Uterus (tissue), 2 donors: ENCODE data around the gene MAP6D1.
"Not testable (repeated sequence)": the region's sequence is repeated elsewhere in the genome, so short reads cannot be mapped to it uniquely, and the experiment has no call there.

Source experiments
- POLR2A ChIP-seq, 2 donors: fragments of 450-650 bp; IDR thresholded peaks; one replicate each; pipeline ENCODE4 v1.6.1; 2016; ENCODE audit warnings: antibody characterized with exemption in 2 of 2, mild to moderate bottlenecking in 1 of 2, moderate library complexity in 1 of 2
- TF ChIP-seq, protein P1 (sequence below), 4 experiments: fragments of 200-600 bp in 2 of 4; fragments of 450-650 bp in 2 of 4; sonication (generic) in 2 of 4; IDR thresholded peaks; one replicate each; pipeline ENCODE4 v1.5.1; 2016 to 2019; ENCODE audit warnings: antibody characterized with exemption in 4 of 4, mild to moderate bottlenecking in 2 of 4, moderate library complexity in 1 of 4

DNA sequence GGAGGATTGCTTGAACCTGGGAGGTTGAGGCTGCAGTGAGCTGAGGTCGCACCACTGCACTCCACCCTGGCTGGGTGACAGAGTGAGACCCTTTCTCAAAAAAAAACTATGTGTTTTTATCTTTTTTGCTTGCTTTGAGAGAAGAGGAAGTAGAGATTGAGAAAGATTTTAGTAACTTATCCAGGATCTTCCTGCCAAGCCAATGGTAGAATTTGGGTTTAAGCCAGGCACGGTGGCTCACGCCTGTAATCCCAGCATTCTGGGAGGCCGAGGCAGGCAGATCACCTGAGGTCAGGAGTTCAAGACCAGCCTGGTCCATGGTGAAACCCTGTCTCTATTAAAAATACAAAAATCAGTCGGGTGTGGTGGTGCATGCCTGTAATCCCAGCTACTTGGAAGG lies 48.9 kb downstream of the MAP6D1 start:
- TF ChIP-seq, protein P1, sequence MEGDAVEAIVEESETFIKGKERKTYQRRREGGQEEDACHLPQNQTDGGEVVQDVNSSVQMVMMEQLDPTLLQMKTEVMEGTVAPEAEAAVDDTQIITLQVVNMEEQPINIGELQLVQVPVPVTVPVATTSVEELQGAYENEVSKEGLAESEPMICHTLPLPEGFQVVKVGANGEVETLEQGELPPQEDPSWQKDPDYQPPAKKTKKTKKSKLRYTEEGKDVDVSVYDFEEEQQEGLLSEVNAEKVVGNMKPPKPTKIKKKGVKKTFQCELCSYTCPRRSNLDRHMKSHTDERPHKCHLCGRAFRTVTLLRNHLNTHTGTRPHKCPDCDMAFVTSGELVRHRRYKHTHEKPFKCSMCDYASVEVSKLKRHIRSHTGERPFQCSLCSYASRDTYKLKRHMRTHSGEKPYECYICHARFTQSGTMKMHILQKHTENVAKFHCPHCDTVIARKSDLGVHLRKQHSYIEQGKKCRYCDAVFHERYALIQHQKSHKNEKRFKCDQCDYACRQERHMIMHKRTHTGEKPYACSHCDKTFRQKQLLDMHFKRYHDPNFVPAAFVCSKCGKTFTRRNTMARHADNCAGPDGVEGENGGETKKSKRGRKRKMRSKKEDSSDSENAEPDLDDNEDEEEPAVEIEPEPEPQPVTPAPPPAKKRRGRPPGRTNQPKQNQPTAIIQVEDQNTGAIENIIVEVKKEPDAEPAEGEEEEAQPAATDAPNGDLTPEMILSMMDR (IDR thresholded peaks at IDR 0.05) = not testable (repeated sequence)
- TF ChIP-seq POLR2A (IDR thresholded peaks at IDR 0.05) = not testable (repeated sequence)
